ENCODE measurements around the gene TOR1AIP2.

DNA sequence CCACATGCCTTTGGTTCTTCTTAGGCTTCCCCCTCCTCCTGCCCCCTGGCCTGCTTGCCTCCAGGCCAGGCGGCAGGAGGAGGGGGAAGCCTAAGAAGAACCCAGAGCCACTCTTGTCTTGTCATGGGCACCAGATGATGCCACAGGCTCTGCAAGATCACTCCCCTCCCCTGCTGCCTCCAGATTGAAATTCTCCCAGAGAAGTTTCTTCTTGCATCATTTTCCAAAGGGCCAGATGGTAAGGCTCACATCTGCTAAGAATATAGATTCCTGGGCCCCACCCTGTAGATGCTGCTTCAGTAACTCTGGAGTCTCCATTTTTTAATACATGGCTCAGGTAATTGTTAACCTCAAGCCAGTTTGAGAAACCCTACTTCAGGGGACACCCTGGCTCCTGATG lies 73.7 kb downstream of the TOR1AIP2 start:
- TF ChIP-seq, protein P1, sequence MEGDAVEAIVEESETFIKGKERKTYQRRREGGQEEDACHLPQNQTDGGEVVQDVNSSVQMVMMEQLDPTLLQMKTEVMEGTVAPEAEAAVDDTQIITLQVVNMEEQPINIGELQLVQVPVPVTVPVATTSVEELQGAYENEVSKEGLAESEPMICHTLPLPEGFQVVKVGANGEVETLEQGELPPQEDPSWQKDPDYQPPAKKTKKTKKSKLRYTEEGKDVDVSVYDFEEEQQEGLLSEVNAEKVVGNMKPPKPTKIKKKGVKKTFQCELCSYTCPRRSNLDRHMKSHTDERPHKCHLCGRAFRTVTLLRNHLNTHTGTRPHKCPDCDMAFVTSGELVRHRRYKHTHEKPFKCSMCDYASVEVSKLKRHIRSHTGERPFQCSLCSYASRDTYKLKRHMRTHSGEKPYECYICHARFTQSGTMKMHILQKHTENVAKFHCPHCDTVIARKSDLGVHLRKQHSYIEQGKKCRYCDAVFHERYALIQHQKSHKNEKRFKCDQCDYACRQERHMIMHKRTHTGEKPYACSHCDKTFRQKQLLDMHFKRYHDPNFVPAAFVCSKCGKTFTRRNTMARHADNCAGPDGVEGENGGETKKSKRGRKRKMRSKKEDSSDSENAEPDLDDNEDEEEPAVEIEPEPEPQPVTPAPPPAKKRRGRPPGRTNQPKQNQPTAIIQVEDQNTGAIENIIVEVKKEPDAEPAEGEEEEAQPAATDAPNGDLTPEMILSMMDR (IDR thresholded peaks at IDR 0.05) = no peak
- no peak for TF ChIP-seq POLR2A (IDR thresholded peaks at IDR 0.05)
